PC-9 (cell line): Measurements from ENCODE around the gene TMC8. TPM values are rescaled to one million over a fixed set of nuclear protein-coding genes. Genes with fewer than 3 reads are reported as not detected.

Experiments used
- BruUV-seq: library from RNA; stranded (reverse); fragments of 400-500 nt; replicated peaks from 2 replicates; lab custom pipeline; 2021; lab: Mats Ljungman, UMichigan
- CTCF ChIA-PET: fragments of 300-600 bp; sonication (Branson Sonifier 250); formaldehyde crosslinking; loops from one replicate; lab custom pipeline; 2022; ENCODE audit warnings: antibody characterized with exemption; lab: Charles Lee
- POLR2A ChIA-PET: fragments of 300-600 bp; sonication (Branson Sonifier 250); formaldehyde crosslinking; loops from one replicate; lab custom pipeline; 2022; ENCODE audit warnings: antibody characterized with exemption; ENCODE audit not compliant: unreplicated experiment; lab: Charles Lee
- DNase-seq, 2 experiments: peaks; one replicate each; pipeline versions ENCODE4 v3.0.0 to v3.0.0-alpha.2; 2015 to 2022; ENCODE audit warnings: mixed read lengths in 1 of 2
- H2AFZ ChIP-seq: fragments of 200-600 bp; sonication (generic); 2 replicates; pipeline ENCODE4 v1.8.1; 2017; ENCODE audit warnings: antibody characterized with exemption
- H3F3A ChIP-seq: fragments of 200-600 bp; sonication (generic); 2 replicates; pipeline ENCODE4 v1.8.1; 2017; ENCODE audit warnings: antibody characterized with exemption, mild to moderate bottlenecking, low read depth; ENCODE audit not compliant: insufficient read depth
- H3K27ac ChIP-seq: fragments of 200-600 bp; sonication (generic); 2 replicates; pipeline ENCODE4 v1.6.1; 2016; ENCODE audit warnings: mixed run types
- H3K27me3 ChIP-seq: fragments of 200-600 bp; sonication (generic); 2 replicates; pipeline ENCODE4 v1.6.1; 2016; ENCODE audit warnings: low read depth, mixed run types; ENCODE audit not compliant: insufficient read depth
- H3K36me3 ChIP-seq: fragments of 200-600 bp; sonication (generic); 2 replicates; pipeline ENCODE4 v1.6.1; 2016; ENCODE audit warnings: low read depth, mixed run types
- H3K4me1 ChIP-seq: fragments of 200-600 bp; sonication (generic); replicated peaks from 2 replicates; pipeline ENCODE4 v1.6.1; 2016; ENCODE audit warnings: mixed run types; ENCODE audit not compliant: insufficient read depth
- H3K4me2 ChIP-seq: fragments of 200-600 bp; sonication (generic); 2 replicates; pipeline ENCODE4 v1.6.1; 2017; ENCODE audit warnings: mixed run types
- H3K4me3 ChIP-seq: fragments of 200-600 bp; sonication (generic); 2 replicates; pipeline ENCODE4 v1.6.1; 2016; ENCODE audit warnings: mixed run types
- H3K79me2 ChIP-seq: fragments of 200-600 bp; sonication (generic); 2 replicates; pipeline ENCODE4 v1.6.1; 2017; ENCODE audit warnings: low read depth, mixed run types
- H3K9me2 ChIP-seq: fragments of 200-600 bp; sonication (generic); 2 replicates; pipeline ENCODE4 v1.8.1; 2017; ENCODE audit warnings: mild to moderate bottlenecking; ENCODE audit not compliant: insufficient read depth
- H3K9me3 ChIP-seq: fragments of 200-600 bp; sonication (generic); 2 replicates; pipeline ENCODE4 v1.8.1; 2016; ENCODE audit warnings: low read depth; ENCODE audit not compliant: insufficient read depth
- H4K20me1 ChIP-seq: fragments of 200-600 bp; sonication (generic); 2 replicates; pipeline ENCODE4 v1.8.1; 2017; ENCODE audit not compliant: insufficient read depth
- EZH2 ChIP-seq: fragments of 200-600 bp; sonication (generic); IDR thresholded peaks from 2 replicates; pipeline ENCODE4 v1.8.0; 2017; ENCODE audit warnings: antibody characterized with exemption, low read depth
- intact Hi-C: fragments of 100-400 bp; cut with micrococcal nuclease; formaldehyde crosslinking; loops from one replicate; pipeline ENCODE4 v1.10.0; 2022; ENCODE audit not compliant: unreplicated experiment
- total RNA-seq: library from RNA; stranded (reverse); gene quantifications from 2 replicates; pipeline ENCODE4 v1.2.3, GENCODE V29; 2021
- TF ChIP-seq, protein P1 (sequence below): fragments of 200-600 bp; sonication (generic); conservative IDR thresholded peaks from 2 replicates; pipeline ENCODE4 v1.6.1; 2017; ENCODE audit warnings: mixed run types, antibody characterized with exemption, mild to moderate bottlenecking, moderate library complexity

The TMC8 gene
- total RNA-seq, 1 experiment from 2014 or later, result 1.9 TPM

DNA sequence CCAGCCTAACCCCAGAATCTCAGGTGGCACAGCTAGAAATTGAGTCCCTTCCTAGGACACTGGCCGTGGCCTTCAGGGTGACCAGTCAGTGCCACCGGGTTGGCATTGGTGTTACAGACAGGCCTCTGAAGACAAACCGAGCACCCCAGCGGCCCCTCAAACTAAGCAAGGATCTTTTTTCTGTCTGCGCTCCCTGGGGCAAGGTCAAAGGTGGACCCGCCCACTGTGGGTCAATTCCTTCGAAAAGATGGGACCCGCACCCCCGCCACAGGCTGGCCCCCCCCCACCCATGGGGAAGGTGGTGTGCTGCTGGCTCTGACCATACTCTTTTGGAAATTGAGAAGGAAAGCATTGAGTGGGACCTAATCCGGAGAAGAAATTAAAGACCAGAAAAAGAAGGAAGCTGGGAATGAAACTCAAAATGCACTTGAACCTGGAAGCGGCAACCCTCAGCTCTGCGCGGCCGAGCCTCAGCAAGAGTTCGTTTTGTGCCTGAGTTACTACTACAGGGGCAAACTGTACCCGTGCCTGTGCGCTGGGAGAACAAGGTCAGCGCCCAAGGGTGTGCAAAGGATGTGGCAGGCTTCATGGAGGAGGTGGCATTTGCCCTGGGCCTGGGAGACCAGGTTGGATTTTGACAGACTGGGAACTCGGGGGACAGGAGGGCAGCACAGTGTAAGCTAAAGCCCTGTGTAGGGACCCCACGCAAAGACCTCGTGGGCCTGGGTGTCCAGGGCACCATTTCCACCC is 22.4 kb upstream of the TMC8 start:
- H3K27ac ChIP-seq, result no peak overlapping the region
- DNase-seq, result no peak
- no peak overlapping the region for H3K4me2 ChIP-seq
- no TSS peak for BruUV-seq
- H3K36me3 ChIP-seq, result no peaks in the 10 kb centered on the region
- H3F3A ChIP-seq, result no peaks in the 10 kb centered on the region
- H3K9me2 ChIP-seq, result no peaks in the 10 kb centered on the region
- H3K79me2 ChIP-seq, result no peaks in the 10 kb centered on the region
- H3K9me3 ChIP-seq, result no peaks in the 10 kb centered on the region
- no peak for TF ChIP-seq EZH2
- TF ChIP-seq, protein P1, sequence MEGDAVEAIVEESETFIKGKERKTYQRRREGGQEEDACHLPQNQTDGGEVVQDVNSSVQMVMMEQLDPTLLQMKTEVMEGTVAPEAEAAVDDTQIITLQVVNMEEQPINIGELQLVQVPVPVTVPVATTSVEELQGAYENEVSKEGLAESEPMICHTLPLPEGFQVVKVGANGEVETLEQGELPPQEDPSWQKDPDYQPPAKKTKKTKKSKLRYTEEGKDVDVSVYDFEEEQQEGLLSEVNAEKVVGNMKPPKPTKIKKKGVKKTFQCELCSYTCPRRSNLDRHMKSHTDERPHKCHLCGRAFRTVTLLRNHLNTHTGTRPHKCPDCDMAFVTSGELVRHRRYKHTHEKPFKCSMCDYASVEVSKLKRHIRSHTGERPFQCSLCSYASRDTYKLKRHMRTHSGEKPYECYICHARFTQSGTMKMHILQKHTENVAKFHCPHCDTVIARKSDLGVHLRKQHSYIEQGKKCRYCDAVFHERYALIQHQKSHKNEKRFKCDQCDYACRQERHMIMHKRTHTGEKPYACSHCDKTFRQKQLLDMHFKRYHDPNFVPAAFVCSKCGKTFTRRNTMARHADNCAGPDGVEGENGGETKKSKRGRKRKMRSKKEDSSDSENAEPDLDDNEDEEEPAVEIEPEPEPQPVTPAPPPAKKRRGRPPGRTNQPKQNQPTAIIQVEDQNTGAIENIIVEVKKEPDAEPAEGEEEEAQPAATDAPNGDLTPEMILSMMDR, result no peak
- no peak overlapping the region for H2AFZ ChIP-seq
- intact Hi-C loops, result no loop called here
- H4K20me1 ChIP-seq, result no peaks in the 10 kb centered on the region
- CTCF ChIA-PET, result no interaction called here
- no peaks in the 10 kb centered on the region for H3K4me1 ChIP-seq
- H3K27me3 ChIP-seq, result no peaks in the 10 kb centered on the region
- POLR2A ChIA-PET, result no interaction called here
- no peak overlapping the region for H3K4me3 ChIP-seq

DNA sequence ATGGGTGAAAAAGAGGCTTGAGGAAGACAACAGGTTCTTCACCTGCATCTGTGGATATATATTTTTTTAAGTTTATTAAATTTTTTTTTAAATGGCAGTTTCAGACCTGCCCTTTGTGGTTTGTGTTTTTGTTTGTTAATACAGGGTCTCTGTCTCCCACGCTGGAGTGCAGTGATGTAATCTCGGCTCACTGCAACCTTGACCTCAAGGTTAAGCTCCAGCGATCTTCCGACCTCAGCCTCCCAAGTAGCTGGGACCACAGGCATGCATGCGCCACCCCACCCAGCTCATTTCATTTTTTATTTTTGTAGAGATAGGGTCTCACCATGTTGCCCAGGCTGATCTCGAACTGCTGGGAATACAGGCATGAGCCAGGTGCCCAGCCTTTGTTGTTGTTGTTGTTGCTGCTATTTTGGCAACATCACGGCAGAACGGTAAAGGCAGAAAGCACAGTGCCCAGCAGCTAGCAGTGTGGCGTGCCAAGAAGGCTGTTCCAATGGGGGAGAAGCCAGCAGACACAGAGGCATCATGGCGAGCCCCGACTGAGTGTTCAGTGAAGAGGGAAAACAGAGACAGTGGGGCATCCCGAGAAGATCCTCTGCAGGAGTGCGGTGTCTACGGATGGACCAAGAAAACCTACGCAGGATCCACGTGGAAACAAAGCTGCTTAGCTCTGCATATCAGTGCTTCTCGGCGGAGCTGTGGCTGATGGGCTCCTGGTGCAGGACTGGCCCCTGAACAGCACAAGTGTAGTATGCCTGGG is 21.7 kb upstream of the TMC8 start:
- Histone ChIP-seq H3F3A (no peaks in the 10 kb centered on the region), H4K20me1 (no peaks in the 10 kb centered on the region), H3K9me3 (no peaks in the 10 kb centered on the region), H3K4me3 (no peak overlapping the region), H3K79me2 (no peaks in the 10 kb centered on the region), H3K27ac (no peak overlapping the region), H3K4me1 (no peaks in the 10 kb centered on the region), H3K4me2 (no peak overlapping the region), H3K36me3 (no peaks in the 10 kb centered on the region), H2AFZ (no peak overlapping the region), H3K27me3 (no peaks in the 10 kb centered on the region), H3K9me2 (no peaks in the 10 kb centered on the region)
- TF ChIP-seq EZH2, result no peak
- TF ChIP-seq, protein P1, result no peak
- intact Hi-C loops, result no loop called here
- BruUV-seq, result no TSS peak
- POLR2A ChIA-PET, result no interaction called here
- DNase-seq, result no peak
- CTCF ChIA-PET, result no interaction called here

DNA sequence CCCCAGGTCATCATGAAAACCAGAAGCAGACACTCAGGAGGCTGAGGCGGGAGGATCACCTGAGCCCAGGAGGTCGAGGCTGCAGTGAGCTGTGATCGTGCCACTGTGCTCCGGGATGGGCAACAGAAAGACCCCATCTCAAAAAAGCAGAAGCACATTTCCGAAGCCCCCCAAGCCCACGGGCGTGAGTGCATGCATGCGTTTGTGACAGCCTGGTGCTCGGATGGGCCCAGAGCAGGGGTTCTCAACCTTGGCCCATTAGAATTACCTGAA is 21.1 kb upstream of the TMC8 start:
- Histone ChIP-seq H3F3A (no peaks in the 10 kb centered on the region), H3K79me2 (no peaks in the 10 kb centered on the region), H3K36me3 (no peaks in the 10 kb centered on the region), H3K9me2 (no peaks in the 10 kb centered on the region), H2AFZ (no peak overlapping the region), H4K20me1 (no peaks in the 10 kb centered on the region), H3K4me1 (no peaks in the 10 kb centered on the region), H3K4me3 (no peak overlapping the region), H3K9me3 (no peaks in the 10 kb centered on the region), H3K27me3 (no peaks in the 10 kb centered on the region), H3K4me2 (no peak overlapping the region), H3K27ac (no peak overlapping the region)
- POLR2A ChIA-PET, result no interaction called here
- BruUV-seq, result no TSS peak
- CTCF ChIA-PET, result no interaction called here
- intact Hi-C loops, result no loop called here
- no peak for TF ChIP-seq EZH2
- TF ChIP-seq, protein P1, result no peak
- no peak for DNase-seq
